ENCODE data around the gene SLC6A19.

DNA sequence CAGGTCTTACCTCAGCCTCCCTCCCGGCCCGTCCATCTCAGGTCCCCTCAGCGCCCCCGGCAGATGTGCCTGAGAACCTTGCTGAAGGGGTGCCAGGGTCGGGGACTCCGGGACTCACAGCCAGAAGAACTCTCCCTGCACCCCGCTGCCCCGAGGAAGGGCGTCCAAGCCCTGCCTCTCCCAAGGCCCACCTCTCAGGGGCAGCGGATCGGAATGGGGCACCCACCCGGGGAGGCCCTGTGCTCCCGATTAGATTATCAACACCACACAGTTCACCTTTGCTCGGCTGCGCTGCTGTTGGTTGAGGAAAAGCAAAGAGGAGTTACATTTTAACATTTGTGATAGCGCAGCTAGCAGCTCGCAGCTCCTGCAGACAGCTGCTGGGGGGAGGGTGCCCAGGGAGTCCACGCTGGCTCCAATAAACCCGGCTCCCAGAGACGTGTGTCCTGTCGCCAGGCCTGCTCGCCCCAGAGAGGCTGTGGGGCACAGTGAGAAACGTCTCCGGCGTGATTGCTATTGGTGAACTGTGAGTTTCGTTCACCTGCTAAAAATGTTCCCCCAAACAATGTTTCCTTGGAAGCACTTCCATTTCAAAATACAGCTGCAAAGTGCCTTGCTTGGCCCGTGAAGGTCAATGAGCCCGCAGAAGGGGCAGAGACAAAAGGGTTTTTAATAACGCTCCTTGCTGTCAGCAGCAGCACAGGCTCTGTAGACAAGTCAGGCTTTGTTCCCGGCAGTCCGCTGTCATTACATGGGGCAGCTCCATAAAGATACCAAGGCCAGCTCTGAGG, 18.6 kb upstream of the SLC6A19 start:
- no peak for TF ChIP-seq POLR2A (IDR thresholded peaks at IDR 0.05)
- TF ChIP-seq, protein P1, sequence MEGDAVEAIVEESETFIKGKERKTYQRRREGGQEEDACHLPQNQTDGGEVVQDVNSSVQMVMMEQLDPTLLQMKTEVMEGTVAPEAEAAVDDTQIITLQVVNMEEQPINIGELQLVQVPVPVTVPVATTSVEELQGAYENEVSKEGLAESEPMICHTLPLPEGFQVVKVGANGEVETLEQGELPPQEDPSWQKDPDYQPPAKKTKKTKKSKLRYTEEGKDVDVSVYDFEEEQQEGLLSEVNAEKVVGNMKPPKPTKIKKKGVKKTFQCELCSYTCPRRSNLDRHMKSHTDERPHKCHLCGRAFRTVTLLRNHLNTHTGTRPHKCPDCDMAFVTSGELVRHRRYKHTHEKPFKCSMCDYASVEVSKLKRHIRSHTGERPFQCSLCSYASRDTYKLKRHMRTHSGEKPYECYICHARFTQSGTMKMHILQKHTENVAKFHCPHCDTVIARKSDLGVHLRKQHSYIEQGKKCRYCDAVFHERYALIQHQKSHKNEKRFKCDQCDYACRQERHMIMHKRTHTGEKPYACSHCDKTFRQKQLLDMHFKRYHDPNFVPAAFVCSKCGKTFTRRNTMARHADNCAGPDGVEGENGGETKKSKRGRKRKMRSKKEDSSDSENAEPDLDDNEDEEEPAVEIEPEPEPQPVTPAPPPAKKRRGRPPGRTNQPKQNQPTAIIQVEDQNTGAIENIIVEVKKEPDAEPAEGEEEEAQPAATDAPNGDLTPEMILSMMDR (IDR thresholded peaks at IDR 0.05): no peak
